Suprapubic skin (tissue), 4 donors: Measurements from ENCODE around the gene ARID5B. TPM values are rescaled to one million over a fixed set of nuclear protein-coding genes. Genes with fewer than 3 reads are reported as not detected.
A peak's percentile ranks its signal among the peaks of the same experiment; 100 is the strongest.

Experiments
- DNase-seq, 2 donors: peaks; one replicate each; pipeline ENCODE4 v3.0.0-alpha.2; 2019; ENCODE audit warnings: low spot score in 2 of 2
- H3K27ac ChIP-seq: fragments of 200-600 bp; sonication (generic); one replicate; pipeline ENCODE4 v1.5.1; 2019
- H3K27me3 ChIP-seq: fragments of 200-600 bp; sonication (generic); one replicate; pipeline ENCODE4 v1.5.1; 2019
- H3K36me3 ChIP-seq: fragments of 200-600 bp; sonication (generic); one replicate; pipeline ENCODE4 v1.5.1; 2019
- H3K4me1 ChIP-seq: fragments of 200-600 bp; sonication (generic); one replicate; pipeline ENCODE4 v1.5.1; 2019
- H3K4me3 ChIP-seq: fragments of 200-600 bp; sonication (generic); one replicate; pipeline ENCODE4 v1.5.1; 2019; ENCODE audit warnings: mild to moderate bottlenecking
- H3K9me3 ChIP-seq: fragments of 200-600 bp; sonication (generic); one replicate; pipeline ENCODE4 v1.5.1; 2019
- EP300 ChIP-seq: sonication (generic); formaldehyde crosslinking; IDR thresholded peaks from one replicate; pipeline ENCODE4 v1.6.1; 2017; ENCODE audit warnings: antibody characterized with exemption
- POLR2A ChIP-seq, 2 donors: fragments of 450-650 bp; IDR thresholded peaks; one replicate each; pipeline ENCODE4 v1.6.1; 2017; ENCODE audit warnings: antibody characterized with exemption in 2 of 2, mild to moderate bottlenecking in 2 of 2, moderate library complexity in 2 of 2
- POLR2AphosphoS5 ChIP-seq, 3 donors: sonication (generic); formaldehyde crosslinking; IDR thresholded peaks; one replicate each; pipeline ENCODE4 v1.6.1; 2017; ENCODE audit warnings: antibody characterized with exemption in 3 of 3
- WGBS: methylation state at CpG from one replicate; pipeline ENCODE4 v1.1.5; 2018; 5-methylcytosine and 5-hydroxymethylcytosine counted together
- total RNA-seq, 4 donors: library from RNA; depleted of rRNA; stranded (reverse); fragments of >200 nt; gene quantifications; one replicate each; pipeline ENCODE4 v1.1.0, GENCODE V29; 2016
- TF ChIP-seq, protein P1 (sequence below), 2 donors: fragments of 200-600 bp in 1 of 2; fragments of 450-650 bp in 1 of 2; sonication (generic) in 1 of 2; IDR thresholded peaks; one replicate each; pipeline ENCODE4 v1.5.1; 2016 to 2019; ENCODE audit warnings: antibody characterized with exemption in 2 of 2, mild to moderate bottlenecking in 1 of 2, moderate library complexity in 1 of 2

Gene ARID5B
- total RNA-seq, 4 donors from 2014 or later, result 45.4 to 75.2 (median 71.9) TPM

DNA sequence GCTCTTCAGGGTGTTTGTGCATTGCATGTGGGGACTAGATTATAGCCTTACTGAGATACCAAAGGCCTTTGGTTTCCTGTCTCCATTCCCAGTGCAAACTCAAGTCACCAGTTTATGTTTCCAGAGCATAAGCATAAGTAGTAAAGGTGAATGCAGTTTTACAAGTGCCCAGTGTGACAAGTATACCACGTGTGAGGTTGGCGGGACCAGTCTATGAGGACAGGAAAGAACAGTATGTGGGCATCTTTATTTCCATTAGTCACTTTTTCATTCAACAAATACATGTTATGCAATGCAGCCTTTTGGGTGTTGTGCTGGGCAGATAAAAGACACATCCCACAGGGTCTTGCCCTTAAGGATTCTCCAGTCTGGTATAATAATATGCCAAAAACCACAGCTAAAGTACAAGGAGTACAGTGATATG, 146.5 kb downstream of the ARID5B start:
- TF ChIP-seq EP300, result no peak
- no peak for TF ChIP-seq POLR2A (IDR thresholded peaks at IDR 0.05)
- peak in 1 of 3 donors; percentile 42 for TF ChIP-seq POLR2AphosphoS5 (IDR thresholded peaks at IDR 0.05)
- TF ChIP-seq, protein P1, sequence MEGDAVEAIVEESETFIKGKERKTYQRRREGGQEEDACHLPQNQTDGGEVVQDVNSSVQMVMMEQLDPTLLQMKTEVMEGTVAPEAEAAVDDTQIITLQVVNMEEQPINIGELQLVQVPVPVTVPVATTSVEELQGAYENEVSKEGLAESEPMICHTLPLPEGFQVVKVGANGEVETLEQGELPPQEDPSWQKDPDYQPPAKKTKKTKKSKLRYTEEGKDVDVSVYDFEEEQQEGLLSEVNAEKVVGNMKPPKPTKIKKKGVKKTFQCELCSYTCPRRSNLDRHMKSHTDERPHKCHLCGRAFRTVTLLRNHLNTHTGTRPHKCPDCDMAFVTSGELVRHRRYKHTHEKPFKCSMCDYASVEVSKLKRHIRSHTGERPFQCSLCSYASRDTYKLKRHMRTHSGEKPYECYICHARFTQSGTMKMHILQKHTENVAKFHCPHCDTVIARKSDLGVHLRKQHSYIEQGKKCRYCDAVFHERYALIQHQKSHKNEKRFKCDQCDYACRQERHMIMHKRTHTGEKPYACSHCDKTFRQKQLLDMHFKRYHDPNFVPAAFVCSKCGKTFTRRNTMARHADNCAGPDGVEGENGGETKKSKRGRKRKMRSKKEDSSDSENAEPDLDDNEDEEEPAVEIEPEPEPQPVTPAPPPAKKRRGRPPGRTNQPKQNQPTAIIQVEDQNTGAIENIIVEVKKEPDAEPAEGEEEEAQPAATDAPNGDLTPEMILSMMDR (IDR thresholded peaks at IDR 0.05), result no peak
- H3K27ac ChIP-seq, result peak overlapping the region; percentile 97
- H3K36me3 ChIP-seq, result peaks cover 10% of the 10 kb centered on the region
- H3K9me3 ChIP-seq, result no peaks in the 10 kb centered on the region
- whole genome bisulfite sequencing, result 31% methylated on average over 2 of the region's 2 CpGs
- peaks cover 79% of the 10 kb centered on the region for H3K4me1 ChIP-seq
- H3K27me3 ChIP-seq, result no peaks in the 10 kb centered on the region
- no peak for DNase-seq
- H3K4me3 ChIP-seq, result no peak overlapping the region

DNA sequence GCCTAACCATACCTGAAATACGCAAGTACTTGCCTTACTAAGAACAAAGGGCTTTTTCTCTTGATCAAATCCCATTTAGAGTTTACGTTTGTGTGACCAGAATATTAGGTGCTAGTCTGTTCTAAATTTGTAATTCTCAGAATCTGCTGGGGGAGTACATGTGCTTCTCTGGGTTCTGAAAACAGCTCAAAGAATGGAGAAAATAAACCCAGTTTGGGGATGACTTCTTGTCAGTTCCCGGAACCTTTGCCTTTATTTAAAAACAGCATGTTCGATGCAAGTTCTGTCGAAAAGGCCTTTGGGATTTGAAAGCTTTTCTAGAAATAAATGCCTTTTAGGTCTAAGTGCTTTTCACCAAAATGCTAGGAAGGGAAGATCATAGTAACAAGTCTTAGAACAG, 147.0 kb downstream of the ARID5B start:
- H3K4me3 ChIP-seq, result peak overlapping the region; percentile 68
- DNase-seq, result no peak
- H3K9me3 ChIP-seq, result no peaks in the 10 kb centered on the region
- no peaks in the 10 kb centered on the region for H3K27me3 ChIP-seq
- H3K36me3 ChIP-seq, result peaks cover 15% of the 10 kb centered on the region
- WGBS, result 52% methylated on average over 5 of the region's 5 CpGs
- H3K4me1 ChIP-seq, result peaks cover 79% of the 10 kb centered on the region
- peak overlapping the region; percentile 97 for H3K27ac ChIP-seq
- TF ChIP-seq POLR2A (IDR thresholded peaks at IDR 0.05), result no peak
- TF ChIP-seq EP300, result no peak
- TF ChIP-seq POLR2AphosphoS5 (IDR thresholded peaks at IDR 0.05), result no peak
- TF ChIP-seq, protein P1 (IDR thresholded peaks at IDR 0.05), result no peak

DNA sequence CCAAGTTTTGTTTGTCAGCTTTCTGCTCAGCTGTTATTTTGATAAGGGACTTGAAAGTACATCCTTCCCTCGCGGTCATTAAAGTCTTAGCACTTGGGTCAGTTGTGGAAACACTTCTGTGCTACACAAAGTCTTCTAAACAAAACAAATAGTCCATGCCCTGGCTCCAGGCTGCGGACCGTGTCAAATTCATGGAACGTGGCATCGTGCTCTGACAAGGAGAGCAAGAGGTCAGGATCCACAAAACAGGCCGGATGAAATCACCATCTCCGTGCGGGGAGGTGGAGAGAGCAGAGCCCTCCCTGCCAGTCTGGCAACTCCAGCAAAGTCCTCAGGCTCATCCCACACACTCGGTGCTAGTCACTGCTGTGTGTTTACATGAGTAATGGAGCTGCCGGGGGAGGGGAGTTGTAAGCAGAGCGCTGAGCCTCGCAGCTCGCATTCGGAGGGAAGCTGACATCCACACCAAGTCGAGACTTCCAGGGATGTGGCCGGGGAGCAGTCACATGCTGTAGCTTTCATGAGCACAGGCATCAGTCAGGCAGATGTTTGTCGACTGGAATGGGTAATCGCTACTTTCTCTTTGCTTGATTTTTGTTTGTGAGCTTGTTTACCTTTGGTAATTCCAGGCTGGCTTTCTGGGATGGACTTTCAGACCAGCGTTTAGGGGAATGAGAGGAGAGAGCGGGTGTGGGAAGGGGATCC, 147.6 kb downstream of the ARID5B start:
- Histone ChIP-seq H3K36me3 (peaks cover 15% of the 10 kb centered on the region), H3K27ac (peak overlapping the region; percentile 97), H3K9me3 (no peaks in the 10 kb centered on the region), H3K4me3 (peak overlapping the region; percentile 68), H3K27me3 (no peaks in the 10 kb centered on the region), H3K4me1 (peaks cover 79% of the 10 kb centered on the region)
- 9% methylated on average over 20 of the region's 21 CpGs for WGBS
- peak; percentile 94 to 95 for DNase-seq
- TF ChIP-seq POLR2A (IDR thresholded peaks at IDR 0.05) (peak; percentile 74 to 98), EP300 (no peak), POLR2AphosphoS5 (IDR thresholded peaks at IDR 0.05) (peak; percentile 94 to 96 (median 95))
- TF ChIP-seq, protein P1 (IDR thresholded peaks at IDR 0.05), result no peak

DNA sequence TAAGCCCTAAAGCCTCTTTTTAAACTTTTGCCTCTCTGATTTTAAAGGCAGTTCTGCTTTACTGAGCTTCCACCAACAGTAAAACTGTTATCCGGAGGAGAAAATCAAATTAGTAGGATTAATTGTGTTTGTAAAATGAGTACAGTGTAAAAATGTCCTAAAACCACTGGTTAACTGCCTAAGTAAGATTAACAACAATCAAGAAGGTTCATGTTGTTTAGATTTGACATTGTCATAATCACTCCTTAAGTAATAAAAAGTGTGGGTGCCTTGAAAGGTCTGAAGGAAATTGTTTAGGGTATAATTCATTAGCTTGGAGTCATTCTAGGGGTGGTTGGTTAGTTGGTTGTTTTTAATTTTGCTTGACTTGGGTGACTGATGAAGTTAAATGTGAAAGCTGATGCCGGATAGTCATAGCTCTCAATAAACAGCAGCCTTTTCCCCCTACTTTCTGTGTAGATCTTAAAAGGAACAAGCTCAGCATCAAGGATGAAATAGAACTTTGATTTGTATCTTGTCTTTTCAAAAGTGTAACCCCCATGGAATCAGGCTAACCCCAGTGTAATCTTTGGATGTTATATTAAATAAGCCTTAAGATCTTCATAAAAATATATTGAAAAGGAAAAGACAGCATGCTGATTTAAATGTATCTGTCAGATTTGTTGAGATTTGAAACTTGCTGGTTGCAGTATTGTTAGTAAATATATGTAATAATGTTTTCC, 148.3 kb downstream of the ARID5B start:
- H3K4me1 ChIP-seq, result peaks cover 77% of the 10 kb centered on the region
- 5% methylated on average over 2 of the region's 2 CpGs for WGBS
- no peaks in the 10 kb centered on the region for H3K9me3 ChIP-seq
- peak overlapping the region; percentile 97 for H3K27ac ChIP-seq
- H3K4me3 ChIP-seq, result peak overlapping the region; percentile 68
- TF ChIP-seq POLR2AphosphoS5 (IDR thresholded peaks at IDR 0.05) (no peak), POLR2A (IDR thresholded peaks at IDR 0.05) (no peak)
- TF ChIP-seq, protein P1 (IDR thresholded peaks at IDR 0.05), result no peak
- peaks cover 15% of the 10 kb centered on the region for H3K36me3 ChIP-seq
- H3K27me3 ChIP-seq, result no peaks in the 10 kb centered on the region
- no peak for DNase-seq

DNA sequence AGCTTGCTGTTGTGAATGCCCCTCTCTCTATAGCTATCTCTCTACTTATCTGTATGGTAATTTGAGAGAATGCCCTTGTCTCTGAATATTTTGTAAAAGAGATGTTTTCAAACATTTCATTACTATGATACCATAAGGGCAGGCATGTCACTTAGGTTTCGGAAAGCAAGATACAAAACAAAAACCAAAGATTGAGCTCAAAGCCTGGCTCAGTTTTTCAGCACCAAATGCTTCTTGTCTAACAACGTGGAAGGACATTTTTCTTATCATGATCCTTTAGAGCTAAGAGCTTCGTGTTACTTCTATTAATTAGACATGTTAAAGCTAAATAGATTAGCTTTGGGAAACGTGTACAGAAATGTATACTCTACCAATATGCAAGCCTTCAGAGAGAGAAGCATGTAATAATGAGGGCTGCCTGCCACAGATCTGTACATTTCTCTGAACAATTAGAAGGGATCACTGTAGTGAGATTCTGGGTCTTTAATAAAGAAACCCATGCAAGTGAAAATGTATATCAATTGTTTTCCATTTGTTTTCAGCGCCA, 148.9 kb downstream of the ARID5B start:
- H3K27me3 ChIP-seq, result no peaks in the 10 kb centered on the region
- H3K27ac ChIP-seq, result peak overlapping the region; percentile 97
- peaks cover 15% of the 10 kb centered on the region for H3K36me3 ChIP-seq
- H3K9me3 ChIP-seq, result no peaks in the 10 kb centered on the region
- 10% methylated on average over 5 of the region's 5 CpGs for WGBS
- no peak for DNase-seq
- TF ChIP-seq POLR2AphosphoS5 (IDR thresholded peaks at IDR 0.05), result no peak
- TF ChIP-seq, protein P1 (IDR thresholded peaks at IDR 0.05), result no peak
- no peak for TF ChIP-seq POLR2A (IDR thresholded peaks at IDR 0.05)
- no peak for TF ChIP-seq EP300
- H3K4me1 ChIP-seq, result peaks cover 77% of the 10 kb centered on the region
- peak overlapping the region; percentile 68 for H3K4me3 ChIP-seq
